SH-SY5Y (cell line): ENCODE data around the gene SCIMP.

Source experiments
- GATA2 ChIP-seq: IDR thresholded peaks from 2 replicates; pipeline ENCODE4 v1.6.1; 2011; ENCODE audit warnings: mild to moderate bottlenecking, low read depth, low read length
- GATA3 ChIP-seq: IDR thresholded peaks from 2 replicates; pipeline ENCODE4 v1.6.1; 2011; ENCODE audit warnings: low read depth, mild to moderate bottlenecking, low read length, moderate library complexity

SCIMP gene

DNA sequence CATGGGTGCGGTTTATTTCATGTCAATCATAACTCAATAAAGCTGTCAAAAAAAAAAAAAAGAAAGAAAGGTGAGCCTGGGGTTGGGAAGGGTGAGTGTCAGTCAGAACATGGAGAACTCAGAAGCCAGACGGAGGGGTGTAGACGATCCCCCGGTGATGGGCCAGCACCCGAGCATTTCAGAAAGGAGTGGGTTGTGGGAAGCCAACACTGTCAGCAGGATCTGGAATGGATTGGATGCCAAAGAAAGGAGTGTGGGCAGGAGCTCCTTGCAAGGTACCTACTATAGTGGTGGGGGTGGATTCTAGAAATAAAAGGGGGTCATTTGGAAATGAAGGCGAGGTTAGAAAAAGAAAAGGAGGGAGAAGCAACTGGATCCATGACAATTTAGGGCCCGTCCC lies 19.8 kb upstream of the SCIMP start:
- TF ChIP-seq GATA2, result no peak
- no peak for TF ChIP-seq GATA3

DNA sequence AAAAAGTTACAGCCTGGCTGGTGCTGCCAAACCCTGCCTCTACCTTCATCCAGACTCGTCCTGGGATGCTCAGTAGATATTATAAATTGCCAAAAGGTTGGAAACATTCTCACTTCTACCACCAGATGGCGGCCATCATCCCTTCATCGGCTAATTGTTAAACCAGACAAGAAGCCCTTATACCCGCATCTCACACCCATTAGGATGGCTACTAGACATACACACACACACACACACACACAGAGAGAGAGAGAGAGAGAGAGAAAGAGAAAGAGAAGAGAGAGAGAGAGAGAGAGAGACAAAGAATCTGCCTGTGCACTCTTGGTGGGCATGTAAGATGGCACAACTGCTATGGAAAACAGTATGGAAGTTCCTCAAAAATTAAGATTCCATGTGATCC lies 15.0 kb upstream of the SCIMP start:
- TF ChIP-seq GATA3, result no peak
- no peak for TF ChIP-seq GATA2

DNA sequence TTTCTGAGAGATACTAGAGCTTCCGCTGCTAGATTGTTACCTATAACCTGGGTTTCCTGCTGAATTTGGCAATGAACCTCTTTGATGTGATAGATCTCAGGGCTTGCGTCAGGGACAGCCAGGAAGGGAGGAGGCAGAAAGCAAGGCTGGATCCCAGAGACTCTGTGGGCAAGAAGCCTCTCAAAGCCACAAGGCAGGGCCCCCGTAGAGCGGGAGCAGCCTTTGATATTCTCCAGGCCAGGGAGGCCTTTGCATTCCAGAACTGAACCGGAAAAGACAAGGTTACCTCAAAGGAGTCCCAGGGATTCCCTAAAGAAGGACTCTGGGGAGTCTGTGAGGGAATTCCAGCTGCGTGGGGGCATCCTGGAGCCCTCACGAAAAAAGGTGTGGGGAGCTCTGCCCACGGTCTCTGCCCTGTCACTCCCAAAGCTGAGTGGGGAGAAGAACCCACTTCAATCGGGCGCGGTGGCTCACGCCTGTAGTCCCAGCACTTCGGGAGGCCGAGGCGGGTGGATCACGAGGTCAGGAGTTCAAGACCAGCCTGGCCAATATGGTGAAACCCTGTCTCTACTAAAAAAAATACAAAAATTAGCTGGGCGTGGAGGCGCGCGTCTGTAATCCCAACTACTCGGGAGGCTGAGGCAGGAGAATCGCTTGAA lies 14.3 kb upstream of the SCIMP start:
- no peak for TF ChIP-seq GATA3
- TF ChIP-seq GATA2, result no peak

DNA sequence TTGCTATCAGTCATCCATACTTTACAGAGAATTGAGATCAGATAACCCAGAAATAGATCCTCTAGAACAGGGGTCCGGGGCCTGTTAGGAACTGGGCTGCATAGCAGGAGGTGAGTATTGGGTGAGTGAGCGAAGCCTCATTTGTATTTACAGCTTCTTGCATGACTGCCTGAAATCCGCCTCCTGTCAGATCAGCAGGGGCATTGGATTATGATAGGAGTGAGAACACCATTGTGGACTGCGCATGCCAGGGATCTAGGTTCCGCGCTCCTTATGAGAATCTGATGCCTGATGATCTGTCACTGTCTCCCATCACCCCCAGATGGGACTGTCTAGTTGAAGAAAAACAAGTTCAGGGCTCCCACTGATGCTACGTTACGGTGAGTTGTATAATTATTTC lies 13.0 kb upstream of the SCIMP start:
- TF ChIP-seq GATA3 (no peak), GATA2 (no peak)

DNA sequence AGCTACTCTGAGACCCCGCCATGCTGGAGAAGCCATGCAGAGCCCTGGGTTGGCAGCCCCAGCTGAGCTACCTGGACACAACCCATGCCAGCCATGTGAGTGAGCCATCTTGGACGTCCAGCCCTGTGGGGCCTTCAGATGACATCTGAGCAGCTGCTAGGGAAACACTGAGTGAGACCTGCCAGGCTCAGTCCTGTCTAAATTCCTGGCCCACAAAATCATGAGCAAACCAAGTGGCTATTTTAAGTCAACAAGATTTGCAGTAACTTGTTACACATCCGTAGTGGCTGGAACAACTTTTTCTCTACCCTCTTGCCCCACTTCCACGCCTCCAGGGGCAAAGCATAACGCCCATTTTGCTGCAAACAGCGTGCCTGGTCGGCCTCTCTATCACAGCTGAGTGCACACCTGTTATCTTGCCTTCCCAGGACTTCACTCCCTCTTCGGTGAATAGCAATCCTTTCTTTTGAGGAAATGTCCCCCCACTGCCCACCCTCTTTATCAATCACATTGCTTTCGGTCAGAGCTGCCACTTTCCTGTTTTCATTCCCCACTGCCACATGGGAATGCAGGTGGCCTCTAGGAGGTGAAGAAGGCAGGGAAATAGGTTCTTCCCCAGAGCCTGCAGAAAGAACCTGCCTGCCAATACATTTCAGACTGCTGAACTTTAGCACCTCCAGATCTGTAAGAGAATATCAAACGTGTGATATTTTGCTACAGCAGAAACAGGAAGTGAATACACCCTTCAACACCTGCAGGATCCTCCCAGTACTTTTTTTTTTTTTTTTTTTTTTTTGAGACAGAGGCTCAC lies 7.4 kb upstream of the SCIMP start:
- TF ChIP-seq GATA2, result no peak
- TF ChIP-seq GATA3, result no peak

DNA sequence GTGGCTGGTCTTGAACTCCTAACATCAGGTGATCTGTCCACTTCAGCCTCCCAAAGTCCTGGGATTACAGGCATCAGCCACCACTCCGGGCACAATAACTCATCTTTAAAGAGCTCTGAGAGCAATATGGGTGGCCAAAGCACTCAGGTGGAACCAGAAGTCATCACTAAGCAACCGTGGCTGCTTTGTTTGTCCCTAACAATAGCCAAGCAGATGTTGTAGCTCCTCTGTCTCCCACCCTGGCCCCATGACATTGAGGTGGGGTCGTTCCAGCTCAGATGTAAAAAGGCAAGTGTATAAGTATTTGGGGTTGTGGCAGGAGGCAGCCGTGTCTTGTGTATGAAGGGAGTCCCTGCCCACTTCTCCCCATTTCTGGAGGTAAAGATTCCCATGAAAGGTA lies 3.7 kb upstream of the SCIMP start:
- TF ChIP-seq GATA3 (no peak), GATA2 (no peak)

DNA sequence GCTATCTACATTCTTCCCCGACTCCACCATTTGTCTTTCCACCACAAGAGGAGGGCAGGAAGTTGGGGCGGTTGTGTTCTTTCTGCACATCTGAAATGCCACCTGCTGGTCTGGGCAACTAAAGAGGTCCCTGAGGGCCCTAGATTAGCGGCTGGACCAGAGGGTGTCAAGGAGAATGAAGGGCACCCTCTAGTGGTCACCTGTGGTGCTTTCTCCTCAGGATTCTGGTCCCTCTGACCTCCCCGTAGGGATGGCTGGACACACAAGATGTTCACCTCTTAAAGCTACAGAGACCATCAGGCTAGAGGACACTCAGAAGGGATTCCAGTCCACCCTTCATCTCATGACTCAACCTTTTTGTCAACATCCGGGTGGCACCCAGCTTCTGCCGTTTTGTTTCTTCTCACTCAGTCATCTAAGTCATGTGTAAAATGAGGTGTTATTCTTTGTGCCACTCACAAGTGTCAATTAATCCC lies 2.9 kb upstream of the SCIMP start:
- TF ChIP-seq GATA2, result no peak
- no peak for TF ChIP-seq GATA3

DNA sequence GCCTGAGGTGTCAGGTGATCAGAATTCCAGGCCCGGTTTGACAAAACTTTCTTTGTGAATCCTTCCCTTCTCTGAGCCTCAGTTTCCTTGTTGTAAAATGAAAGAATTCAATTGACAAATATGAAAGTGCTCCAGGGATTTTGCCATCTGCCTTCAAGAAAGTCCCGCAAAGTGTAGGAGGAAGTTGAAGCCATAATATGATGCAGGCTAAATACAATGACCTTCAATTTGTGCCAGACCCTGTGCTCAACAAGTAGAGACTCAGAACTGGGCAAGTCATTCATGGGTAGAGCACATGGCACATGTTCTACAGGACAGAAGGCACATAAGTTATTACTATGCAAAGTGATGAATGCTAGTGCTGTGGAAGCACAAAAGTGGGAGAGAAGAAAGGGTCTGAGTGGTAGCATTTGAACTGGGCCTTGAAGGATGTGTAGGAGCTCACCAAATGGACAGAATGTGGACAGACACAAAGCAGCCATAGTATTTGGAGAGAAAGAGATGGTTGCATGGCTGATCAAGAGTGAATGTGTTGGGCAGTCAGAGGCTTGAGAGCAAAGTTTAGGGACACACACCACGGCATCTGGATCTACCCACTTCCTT lies 2.4 kb upstream of the SCIMP start:
- no peak for TF ChIP-seq GATA3
- TF ChIP-seq GATA2, result no peak

DNA sequence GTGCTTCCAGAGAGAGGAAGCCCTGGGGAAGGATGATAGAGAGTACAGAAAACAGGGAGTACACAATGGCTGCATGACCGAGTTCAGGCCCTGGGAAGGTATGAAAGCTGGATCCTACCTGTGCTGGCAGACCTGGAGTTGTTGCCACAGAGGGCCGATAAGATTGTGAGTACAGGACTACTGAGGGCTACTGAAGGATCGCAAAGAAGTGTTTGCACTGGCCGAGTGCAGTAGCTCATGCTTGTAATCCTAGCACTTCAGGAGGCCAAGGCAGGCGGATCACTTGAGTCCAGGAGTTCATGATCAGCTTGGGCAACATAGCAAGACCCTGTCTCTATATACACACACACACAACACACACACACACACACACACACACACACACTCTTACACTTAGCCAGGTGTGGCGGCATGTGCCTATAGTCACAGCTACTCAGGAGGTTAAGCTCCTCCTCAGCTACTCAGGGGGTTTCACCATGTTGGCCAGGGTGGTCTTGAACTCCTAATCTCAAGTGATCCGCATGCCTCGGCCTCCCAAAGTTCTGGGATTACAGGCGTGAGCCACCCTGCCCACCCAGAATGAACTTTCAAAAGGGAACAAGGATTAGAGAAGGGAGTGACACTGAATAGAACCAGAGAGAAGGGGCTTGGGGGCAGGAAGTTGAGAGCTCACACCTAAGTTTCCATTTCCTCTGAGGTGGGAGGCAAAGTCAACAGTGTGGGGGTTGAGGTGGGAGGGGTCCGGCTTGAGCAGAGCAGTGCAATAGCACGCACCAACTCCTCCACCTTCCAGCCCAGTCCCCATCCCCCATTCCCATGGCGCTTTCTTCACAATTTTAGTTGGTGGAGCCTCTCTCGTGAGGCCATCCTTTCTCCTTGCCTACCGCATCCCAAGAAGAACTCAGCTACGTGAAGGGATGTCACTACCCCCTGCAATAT lies 7.5 kb downstream of the SCIMP start:
- no peak for TF ChIP-seq GATA2
- no peak for TF ChIP-seq GATA3

DNA sequence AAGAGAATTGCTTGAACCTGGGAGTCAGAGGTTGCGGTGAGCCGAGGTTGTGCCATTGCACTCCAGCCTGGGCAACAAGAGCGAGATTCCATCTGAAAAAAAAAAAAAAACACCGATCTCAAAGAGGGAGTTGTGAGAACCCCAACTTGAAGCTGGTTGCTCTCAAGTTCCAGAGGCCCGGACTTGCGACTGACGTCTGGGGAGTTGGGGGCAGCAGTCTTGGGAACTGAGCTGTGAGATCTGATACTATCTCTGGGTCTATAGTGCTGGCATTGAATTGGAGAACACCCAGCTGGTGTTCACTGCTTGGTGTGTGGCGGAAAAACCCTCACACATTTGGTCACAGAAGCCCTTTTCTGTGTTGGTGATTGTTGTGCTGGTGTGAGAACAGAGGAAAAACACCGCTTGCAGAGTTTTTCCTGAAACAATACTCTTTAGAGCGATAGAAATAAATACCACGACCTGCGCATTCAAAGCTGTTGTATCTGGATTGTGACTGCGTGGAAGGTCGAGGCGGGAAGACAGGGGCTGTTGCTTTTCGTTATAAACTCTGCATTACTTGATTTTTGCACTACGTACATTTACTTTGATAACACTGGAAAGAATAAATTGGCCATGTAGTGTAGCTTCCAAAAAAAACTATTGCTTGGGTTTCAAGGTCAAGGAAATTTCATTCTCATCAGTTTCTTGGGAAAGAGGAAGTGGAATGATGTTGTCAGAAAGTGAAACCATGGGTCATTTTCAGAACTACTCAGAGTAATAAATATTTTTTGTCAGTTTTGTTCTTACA lies 8.8 kb downstream of the SCIMP start:
- no peak for TF ChIP-seq GATA2
- TF ChIP-seq GATA3, result no peak

DNA sequence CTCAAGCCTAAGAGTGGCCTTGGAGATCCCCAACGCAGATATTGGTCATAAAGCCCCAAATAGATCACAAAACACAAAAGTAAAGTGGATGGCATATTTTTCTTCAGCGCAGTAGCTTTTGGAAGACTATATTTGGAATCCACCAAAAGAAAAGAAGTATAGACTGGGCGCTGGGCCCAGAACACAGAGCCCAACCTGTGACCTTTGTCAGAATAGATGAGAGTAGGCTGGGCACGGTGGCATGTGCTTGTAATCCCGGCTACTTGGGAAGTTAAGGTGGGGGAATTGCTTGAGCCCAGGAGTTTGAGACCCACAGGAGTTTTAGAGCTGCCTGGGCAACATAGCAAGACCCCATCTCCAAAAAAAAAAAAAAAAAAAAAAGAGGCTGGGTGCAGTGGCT lies 14.6 kb downstream of the SCIMP start:
- no peak for TF ChIP-seq GATA2
- TF ChIP-seq GATA3, result no peak

DNA sequence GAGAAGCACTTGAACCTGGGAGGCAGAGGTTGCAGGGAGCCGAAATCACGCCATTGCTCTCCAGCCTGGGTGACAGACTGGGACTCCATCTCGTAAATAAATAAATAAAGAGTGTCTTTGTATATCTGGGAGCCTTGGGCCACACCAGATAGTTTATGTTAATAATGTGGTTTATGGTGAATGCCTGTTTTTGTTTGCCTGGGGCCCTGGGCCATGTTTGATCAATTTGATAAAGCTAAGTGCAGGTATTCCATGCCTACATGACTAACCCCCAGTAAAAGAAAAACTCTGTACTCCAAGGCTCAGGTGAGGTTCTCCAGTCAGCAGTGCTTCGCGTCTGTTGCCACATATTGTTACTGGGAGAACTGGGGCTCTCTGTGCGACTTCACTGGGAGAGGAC lies 15.1 kb downstream of the SCIMP start:
- TF ChIP-seq GATA2 (no peak), GATA3 (no peak)

DNA sequence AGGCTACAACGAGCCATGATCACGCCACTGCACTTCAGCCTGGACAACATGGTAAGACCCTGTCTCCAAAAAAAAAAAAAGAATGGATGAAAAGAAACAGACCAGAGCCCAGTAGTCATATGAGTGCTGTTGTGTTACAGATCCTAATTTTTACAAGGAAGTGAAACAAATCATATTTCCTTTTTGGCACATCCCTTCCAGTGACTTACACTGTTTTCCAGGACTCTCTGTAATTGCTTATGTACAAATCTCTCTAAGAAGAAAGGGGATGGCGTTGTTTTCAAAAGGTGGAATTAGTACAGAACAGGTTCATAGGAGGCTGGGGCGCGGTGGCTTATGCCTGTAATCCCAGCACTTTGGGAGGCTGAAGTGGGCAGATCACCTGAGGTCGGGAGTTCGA lies 23.2 kb downstream of the SCIMP start:
- TF ChIP-seq GATA2 (no peak), GATA3 (no peak)

DNA sequence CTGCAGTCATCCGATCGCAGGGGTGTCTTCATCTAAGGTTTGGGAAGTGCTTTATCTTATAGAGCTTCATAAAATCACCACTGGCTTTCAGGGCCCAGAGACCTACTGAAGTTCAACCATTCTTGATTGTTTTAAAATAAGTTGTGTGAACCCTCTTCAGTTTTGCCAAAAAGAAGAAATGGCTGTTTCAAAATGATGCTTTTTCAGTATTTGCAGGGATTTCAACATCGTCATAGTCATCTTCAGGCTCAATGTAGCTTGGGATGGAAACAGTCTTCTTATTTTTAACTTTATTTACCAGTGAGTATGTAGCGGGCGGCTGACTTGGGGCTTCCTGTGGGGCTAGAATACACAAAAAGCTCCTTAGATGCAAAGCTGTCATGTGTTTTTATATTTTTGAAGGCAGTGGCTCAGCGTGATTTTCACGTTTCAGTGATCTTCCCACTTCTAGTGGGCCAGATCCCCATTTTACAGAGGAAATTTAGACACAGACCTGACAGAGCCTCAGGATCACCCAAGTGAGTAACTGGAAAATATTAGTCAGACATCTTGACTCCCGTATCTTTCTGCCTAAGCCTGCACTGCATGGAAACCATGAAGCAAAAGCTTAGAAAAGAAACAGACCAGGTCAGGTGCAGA lies 23.9 kb downstream of the SCIMP start:
- TF ChIP-seq GATA3 (no peak), GATA2 (no peak)
